Thymus (tissue), 11 donors: ENCODE data around the gene SLC12A6. TPM values are rescaled to one million over a fixed set of nuclear protein-coding genes. Genes with fewer than 3 reads are reported as not detected.
"Not testable (repeated sequence)": the region's sequence is repeated elsewhere in the genome, so short reads cannot be mapped to it uniquely, and the experiment has no call there.

Experiments
- DNase-seq, 9 donors: peaks; one replicate each; pipeline ENCODE4 v3.0.0-alpha.2; 2013; ENCODE audit warnings: low spot score in 9 of 9, low read depth in 6 of 9, missing footprints in 1 of 9
- H3K27ac ChIP-seq, 2 donors: one replicate each; pipeline ENCODE4 v1.5.1; 2013; ENCODE audit warnings: control low read depth in 1 of 2, low read depth in 1 of 2, low read length in 1 of 2, mild to moderate bottlenecking in 1 of 2, moderate library complexity in 1 of 2
- H3K27me3 ChIP-seq, 2 donors: one replicate each; pipeline ENCODE4 v1.5.1; 2013; ENCODE audit warnings: low read length in 1 of 2; ENCODE audit not compliant: control insufficient read depth in 2 of 2, insufficient read depth in 1 of 2
- H3K36me3 ChIP-seq, 2 donors: one replicate each; pipeline ENCODE4 v1.5.1; 2013; ENCODE audit warnings: low read length in 1 of 2, mild to moderate bottlenecking in 1 of 2, moderate library complexity in 1 of 2; ENCODE audit not compliant: control insufficient read depth in 2 of 2, insufficient read depth in 2 of 2
- H3K4me1 ChIP-seq, 2 donors: one replicate each; pipeline ENCODE4 v1.5.1; 2013; ENCODE audit warnings: low read length in 2 of 2; ENCODE audit not compliant: control insufficient read depth in 2 of 2, insufficient read depth in 2 of 2
- H3K4me3 ChIP-seq, 2 donors: one replicate each; pipeline ENCODE4 v1.5.1; 2013; ENCODE audit warnings: low read length in 2 of 2, control low read depth in 1 of 2, mild to moderate bottlenecking in 1 of 2
- H3K9me3 ChIP-seq, 2 donors: one replicate each; pipeline ENCODE4 v1.5.1; 2013; ENCODE audit warnings: low read length in 1 of 2, mild to moderate bottlenecking in 1 of 2; ENCODE audit not compliant: control insufficient read depth in 2 of 2, insufficient read depth in 1 of 2
- WGBS: extraction: QIAGEN DNeasy Blood & Tissue Kit; methylation state at CpG from one replicate; pipeline ENCODE4 v1.1.7; 2013; 5-methylcytosine and 5-hydroxymethylcytosine counted together
- polyA plus RNA-seq: library from polyadenylated mRNA; stranded (reverse); fragments of 200-250 nt; gene quantifications from one replicate; pipeline ENCODE4 v1.2.3, GENCODE V29; 2013
- total RNA-seq: library from RNA; stranded (reverse); fragments of 120-200 nt; gene quantifications from one replicate; pipeline ENCODE4 v1.2.4, GENCODE V29; 2013
- donor health status: healthy.

SLC12A6 gene
- total and polyA plus RNA-seq, 2 donors = 9.7 to 13.5 TPM

DNA sequence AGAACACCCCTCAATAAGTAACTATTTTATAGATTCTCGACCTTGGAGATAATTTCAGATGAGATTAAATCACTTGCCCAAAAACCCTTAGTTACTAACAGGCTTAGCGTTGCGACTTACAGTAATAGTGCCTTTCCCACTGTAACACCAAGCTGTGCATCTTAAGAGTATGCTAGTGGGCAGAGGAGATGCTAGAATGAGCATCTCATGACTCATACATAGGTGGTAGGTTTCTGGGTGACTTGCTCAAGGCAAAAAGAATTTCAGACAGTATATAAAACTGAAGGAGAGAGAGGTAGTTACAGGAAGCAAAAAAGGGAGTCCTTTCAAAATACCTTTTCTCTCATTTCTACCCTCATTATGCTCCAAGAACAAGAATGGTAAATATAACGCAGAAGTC lies 131.6 kb downstream of the SLC12A6 start:
- no peak for DNase-seq
- H3K9me3 ChIP-seq = no peaks in the 10 kb centered on the region
- H3K36me3 ChIP-seq = no peaks in the 10 kb centered on the region
- no peak overlapping the region for H3K27ac ChIP-seq
- 99% methylated on average over 4 of the region's 4 CpGs for WGBS
- H3K27me3 ChIP-seq = no peaks in the 10 kb centered on the region
- peaks cover 4 to 5% of the 10 kb centered on the region in 2 donors for H3K4me1 ChIP-seq
- no peak overlapping the region for H3K4me3 ChIP-seq

DNA sequence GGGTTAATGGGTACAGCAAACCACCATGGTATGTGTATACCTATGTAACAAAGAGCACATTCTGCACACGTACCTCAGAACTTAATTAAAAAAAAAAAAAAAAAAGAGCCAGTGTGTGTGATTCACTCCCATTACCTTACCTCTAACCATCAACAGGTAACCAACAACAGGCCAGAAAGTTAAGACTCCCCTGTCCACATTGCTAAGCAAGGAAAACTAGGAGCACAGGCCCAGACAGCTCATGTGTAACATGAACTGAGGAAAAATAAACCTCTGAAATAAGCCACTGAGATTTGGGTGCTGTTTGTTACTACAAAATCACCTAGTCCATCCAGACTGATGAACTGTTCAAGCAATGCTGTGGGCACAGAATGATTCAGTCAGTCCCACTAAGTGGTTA lies 133.6 kb downstream of the SLC12A6 start:
- Histone ChIP-seq H3K4me3 (no peak overlapping the region), H3K27ac (no peak overlapping the region), H3K4me1 (peaks cover 4% of the 10 kb centered on the region in 2 donors), H3K36me3 (no peaks in the 10 kb centered on the region), H3K9me3 (no peaks in the 10 kb centered on the region), H3K27me3 (no peaks in the 10 kb centered on the region)
- WGBS = 96% methylated on average over 1 of the region's 1 CpG
- no peak for DNase-seq

DNA sequence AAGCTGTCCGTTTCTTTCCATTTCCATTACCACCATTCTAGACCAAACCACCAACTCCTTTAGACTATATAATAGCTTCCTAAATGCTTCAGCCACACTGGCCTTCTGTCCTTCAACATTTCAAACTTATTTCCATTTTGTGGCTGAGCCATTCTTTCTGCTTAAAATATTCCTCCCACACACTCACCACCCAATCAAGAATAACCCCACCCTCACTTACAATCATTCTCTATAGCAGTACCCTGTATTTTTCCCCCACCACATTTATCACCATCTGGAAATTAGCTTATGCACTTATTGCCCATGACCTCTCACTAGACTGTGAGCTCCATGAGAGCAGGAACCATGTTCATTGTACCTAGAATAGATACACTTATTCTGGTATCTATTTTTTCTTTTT lies 134.3 kb downstream of the SLC12A6 start:
- no peak for DNase-seq
- WGBS = 95% methylated on average over 1 of the region's 1 CpG
- Histone ChIP-seq H3K4me1 (no peaks in the 10 kb centered on the region), H3K9me3 (no peaks in the 10 kb centered on the region), H3K36me3 (no peaks in the 10 kb centered on the region), H3K4me3 (no peak overlapping the region), H3K27ac (no peak overlapping the region), H3K27me3 (no peaks in the 10 kb centered on the region)

DNA sequence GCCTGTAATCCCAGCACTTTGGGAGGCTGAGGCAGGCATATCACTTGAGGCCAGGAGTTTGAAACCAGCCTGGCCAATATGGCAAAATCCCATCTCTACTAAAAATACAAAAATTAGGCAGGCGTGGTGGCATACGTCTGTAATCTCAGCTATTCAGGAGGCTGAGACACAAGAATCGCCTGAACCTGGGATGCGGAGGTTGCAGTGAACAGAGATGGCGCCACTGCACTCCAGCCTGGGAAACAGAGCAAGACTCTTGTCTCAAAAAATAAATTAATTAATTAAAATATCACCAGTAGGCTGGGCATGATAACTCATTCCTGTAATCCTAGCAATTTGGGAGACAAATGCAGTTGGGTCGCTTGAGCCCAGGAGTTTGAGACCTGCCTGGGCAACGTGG lies 144.3 kb downstream of the SLC12A6 start:
- not testable (repeated sequence) for H3K36me3 ChIP-seq, H3K4me1 ChIP-seq, H3K4me3 ChIP-seq, H3K9me3 ChIP-seq, DNase-seq, H3K27me3 ChIP-seq, H3K27ac ChIP-seq
- WGBS = 99% methylated on average over 7 of the region's 7 CpGs

DNA sequence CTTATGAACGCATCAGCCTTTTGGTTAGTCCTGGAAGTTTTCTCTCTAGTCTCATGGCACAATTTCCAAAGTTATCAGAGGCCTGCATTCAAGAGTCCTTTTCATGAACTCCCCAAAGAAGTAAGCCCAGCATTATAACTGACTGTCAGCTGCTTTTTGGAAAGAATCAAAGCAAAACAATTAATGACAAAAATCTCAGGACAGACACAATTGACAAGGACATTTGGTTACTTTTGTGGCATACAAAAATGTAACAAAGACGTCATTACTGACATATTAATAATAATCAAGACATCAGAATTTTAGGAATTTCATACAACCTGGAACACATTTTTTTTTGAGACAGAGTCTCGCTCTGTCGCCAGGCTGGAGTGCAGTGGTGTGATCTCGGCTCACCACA lies 148.9 kb downstream of the SLC12A6 start:
- H3K9me3 ChIP-seq = no peaks in the 10 kb centered on the region
- no peak for DNase-seq
- no peak overlapping the region for H3K4me3 ChIP-seq
- no peaks in the 10 kb centered on the region for H3K27me3 ChIP-seq
- 97% methylated on average over 5 of the region's 5 CpGs for WGBS
- no peak overlapping the region for H3K27ac ChIP-seq
- no peaks in the 10 kb centered on the region for H3K36me3 ChIP-seq
- no peaks in the 10 kb centered on the region for H3K4me1 ChIP-seq

DNA sequence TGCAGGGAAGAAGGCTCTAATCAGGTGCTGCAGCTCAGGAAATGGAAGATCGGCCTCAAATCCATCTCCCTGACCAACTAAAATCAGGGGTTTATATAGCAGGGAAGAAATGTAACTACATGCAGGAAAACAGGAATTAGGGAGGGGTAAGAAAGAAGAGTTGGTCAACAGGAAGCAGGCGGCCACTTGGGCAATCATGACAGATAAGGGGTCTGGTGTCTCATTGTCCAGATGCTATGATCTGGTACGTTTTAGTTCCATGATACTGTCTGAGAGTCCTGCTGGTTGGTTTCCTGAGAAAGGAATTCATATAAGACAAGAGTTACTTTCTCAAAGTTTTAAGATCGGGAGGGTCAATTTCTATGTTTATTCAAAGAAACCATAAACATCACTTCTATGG lies 151.9 kb downstream of the SLC12A6 start:
- WGBS = 86% methylated on average over 4 of the region's 4 CpGs
- Histone ChIP-seq H3K4me1 (no peaks in the 10 kb centered on the region), H3K4me3 (no peak overlapping the region), H3K9me3 (no peaks in the 10 kb centered on the region), H3K27ac (no peak overlapping the region), H3K36me3 (no peaks in the 10 kb centered on the region), H3K27me3 (no peaks in the 10 kb centered on the region)
- no peak for DNase-seq

DNA sequence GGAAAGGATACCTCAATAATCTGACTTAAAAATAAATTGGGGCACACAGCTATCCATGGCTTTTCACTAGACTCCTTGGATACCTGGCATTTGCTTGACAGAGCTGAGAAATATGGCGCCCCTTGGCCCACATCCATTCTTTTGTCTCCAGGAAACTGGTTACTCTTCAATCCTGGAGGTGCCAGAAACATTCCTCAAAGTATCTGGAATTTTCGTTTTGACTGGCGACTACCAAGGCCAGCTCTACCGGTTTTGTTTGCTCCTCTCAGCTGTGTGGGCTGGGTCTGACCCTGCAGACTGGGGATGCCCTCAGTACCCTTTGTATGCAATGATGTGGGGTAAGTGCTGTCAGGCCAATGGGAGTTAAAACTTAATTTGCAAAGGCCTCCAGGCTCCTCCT lies 154.6 kb downstream of the SLC12A6 start:
- 91% methylated on average over 4 of the region's 4 CpGs for WGBS
- Histone ChIP-seq H3K27me3 (no peaks in the 10 kb centered on the region), H3K4me3 (no peak overlapping the region), H3K4me1 (no peaks in the 10 kb centered on the region), H3K27ac (no peak overlapping the region), H3K36me3 (no peaks in the 10 kb centered on the region), H3K9me3 (no peaks in the 10 kb centered on the region)
- no peak for DNase-seq

Other genes with a start within 250 kb of the SLC12A6 start
- 27.3 TPM for gene EMC7, start 235.9 kb downstream of the SLC12A6 start, total RNA-seq
- gene EMC7, start 235.9 kb downstream of the SLC12A6 start, polyA plus RNA-seq = 59.1 TPM
- gene PGBD4, start 235.7 kb downstream of the SLC12A6 start, total RNA-seq = 1.4 TPM
- gene PGBD4, start 235.7 kb downstream of the SLC12A6 start, polyA plus RNA-seq = 2.3 TPM
- 34.7 TPM for gene KATNBL1, start 127.7 kb downstream of the SLC12A6 start, total RNA-seq
- gene KATNBL1, start 127.7 kb downstream of the SLC12A6 start, polyA plus RNA-seq = 37.5 TPM
- 77.9 TPM for gene EMC4, start 112.8 kb downstream of the SLC12A6 start, total RNA-seq
- gene EMC4, start 112.8 kb downstream of the SLC12A6 start, polyA plus RNA-seq = 106 TPM
- 268 TPM for gene NOP10, start 5.4 kb upstream of the SLC12A6 start, total RNA-seq
- 255 TPM for gene NOP10, start 5.4 kb upstream of the SLC12A6 start, polyA plus RNA-seq
- not detected for gene NUTM1, start 5.5 kb upstream of the SLC12A6 start, total RNA-seq
- 0.02 TPM for gene NUTM1, start 5.5 kb upstream of the SLC12A6 start, polyA plus RNA-seq
- 7.1 TPM for gene LPCAT4, start 29.4 kb upstream of the SLC12A6 start, total RNA-seq
- gene LPCAT4, start 29.4 kb upstream of the SLC12A6 start, polyA plus RNA-seq = 35.5 TPM
- 13.8 TPM for gene GOLGA8A, start 100.0 kb upstream of the SLC12A6 start, total RNA-seq
- 74.7 TPM for gene GOLGA8A, start 100.0 kb upstream of the SLC12A6 start, polyA plus RNA-seq
- gene GOLGA8B, start 245.9 kb upstream of the SLC12A6 start, total RNA-seq = 11.7 TPM
- gene GOLGA8B, start 245.9 kb upstream of the SLC12A6 start, polyA plus RNA-seq = 66.5 TPM